SK-N-SH (cell line): Measurements from ENCODE around the gene KCNG3. TPM values are rescaled to one million over a fixed set of nuclear protein-coding genes. Genes with fewer than 3 reads are reported as not detected.

Experiments used
- CTCF ChIA-PET: fragments of 300-600, 350-600 bp; formaldehyde crosslinking; extraction: SDS; loops from one replicate; lab custom pipeline; 2021; lab: Yijun Ruan, JAX
- POLR2A ChIA-PET: fragments of 350-600 bp; sonication (Branson Sonifier 250); formaldehyde crosslinking; extraction: SDS; loops from one replicate; lab custom pipeline; 2020; ENCODE audit warnings: antibody characterized with exemption, inconsistent platforms; lab: Yijun Ruan, JAX
- DNase-seq: peaks from one replicate; pipeline ENCODE4 v3.0.0; 2012
- H2AFZ ChIP-seq: fragments of 200-600 bp; sonication (generic); 2 replicates; pipeline ENCODE4 v1.8.1; 2016; ENCODE audit warnings: antibody characterized with exemption, mild to moderate bottlenecking, low read depth
- H3F3A ChIP-seq: fragments of 200-600 bp; sonication (generic); replicated peaks from 2 replicates; pipeline ENCODE3; 2016; ENCODE audit warnings: antibody characterized with exemption, mild to moderate bottlenecking; ENCODE audit not compliant: insufficient read depth
- H3K27ac ChIP-seq, 2 experiments: fragments of 200-500 bp in 1 of 2; fragments of 200-600 bp in 1 of 2; sonication (Bioruptor generic) in 1 of 2; sonication (generic), shearing (Covaris generic) in 1 of 2; 2 replicates each; pipeline versions ENCODE4 v1.5.1 to v1.6.1; 2014 to 2016; ENCODE audit warnings: low read depth in 2 of 2, inconsistent platforms in 1 of 2, low read length in 1 of 2, mild to moderate bottlenecking in 1 of 2, mixed read lengths in 1 of 2
- H3K27me3 ChIP-seq: fragments of 200-600 bp; sonication (generic), shearing (Covaris generic); 2 replicates; pipeline ENCODE4 v1.6.1; 2016; ENCODE audit warnings: mixed run types; ENCODE audit not compliant: insufficient read depth
- H3K36me3 ChIP-seq, 2 experiments: fragments of 200-500 bp in 1 of 2; fragments of 200-600 bp in 1 of 2; sonication (Bioruptor generic) in 1 of 2; sonication (generic) in 1 of 2; replicated peaks in 1 of 2; 2 replicates each; pipeline versions ENCODE3 to v1.5.1; 2014 to 2016; ENCODE audit warnings: low read length in 1 of 2, mild to moderate bottlenecking in 1 of 2; ENCODE audit not compliant: insufficient read depth in 2 of 2, control insufficient read depth in 1 of 2
- H3K4me1 ChIP-seq, 2 experiments: fragments of 200-500 bp in 1 of 2; fragments of 200-600 bp in 1 of 2; sonication (Bioruptor generic) in 1 of 2; sonication (generic), shearing (Covaris generic) in 1 of 2; 2 replicates each; pipeline versions ENCODE4 v1.5.1 to v1.6.1; 2014 to 2016; ENCODE audit warnings: low read depth in 1 of 2, low read length in 1 of 2, mixed run types in 1 of 2; ENCODE audit not compliant: insufficient read depth in 2 of 2, control insufficient read depth in 1 of 2
- H3K4me2 ChIP-seq: fragments of 200-600 bp; sonication (generic), shearing (Covaris generic); 2 replicates; pipeline ENCODE4 v1.6.1; 2017; ENCODE audit warnings: mixed run types
- H3K4me3 ChIP-seq, 2 experiments: fragments of 200-500 bp in 1 of 2; fragments of 200-600 bp in 1 of 2; sonication (Bioruptor generic) in 1 of 2; sonication (generic), shearing (Covaris generic) in 1 of 2; 2 replicates each; pipeline versions ENCODE4 v1.5.1 to v1.8.1; 2014 to 2016; ENCODE audit warnings: low read depth in 2 of 2, inconsistent platforms in 1 of 2, low read length in 1 of 2, mild to moderate bottlenecking in 1 of 2, mixed read lengths in 1 of 2, moderate library complexity in 1 of 2
- H3K79me2 ChIP-seq: fragments of 200-600 bp; sonication (generic); 2 replicates; pipeline ENCODE4 v1.8.1; 2017; ENCODE audit warnings: mild to moderate bottlenecking; ENCODE audit not compliant: insufficient read depth
- H3K9ac ChIP-seq: fragments of 200-600 bp; sonication (generic); 2 replicates; pipeline ENCODE4 v1.6.1; 2017; ENCODE audit warnings: mixed run types
- H3K9me2 ChIP-seq: fragments of 200-600 bp; sonication (generic); 2 replicates; pipeline ENCODE4 v1.6.1; 2017; ENCODE audit warnings: mixed run types
- H3K9me3 ChIP-seq: fragments of 200-600 bp; sonication (generic); 2 replicates; pipeline ENCODE4 v1.6.1; 2017; ENCODE audit warnings: mixed run types, mild to moderate bottlenecking, moderate library complexity
- H4K20me1 ChIP-seq: fragments of 200-600 bp; sonication (generic); 2 replicates; pipeline ENCODE4 v1.6.1; 2017; ENCODE audit warnings: mild to moderate bottlenecking, mixed run types; ENCODE audit not compliant: insufficient read depth
- ELF1 ChIP-seq: IDR thresholded peaks from 2 replicates; pipeline ENCODE4 v1.4.0; 2012
- EP300 ChIP-seq, 2 experiments: IDR thresholded peaks; 2 replicates each; pipeline versions ENCODE4 v1.4.0 to v1.6.1; 2012; ENCODE audit warnings: borderline replicate concordance in 1 of 2, low read depth in 1 of 2, low read length in 1 of 2
- EZH2phosphoT487 ChIP-seq: fragments of 200-600 bp; sonication (generic); IDR thresholded peaks from 2 replicates; pipeline ENCODE4 v1.6.1; 2017; ENCODE audit warnings: low read depth, mixed run types, mild to moderate bottlenecking, antibody characterized with exemption, moderate library complexity, borderline replicate concordance
- FOSL2 ChIP-seq: IDR thresholded peaks from 2 replicates; pipeline ENCODE4 v1.4.0; 2012; ENCODE audit warnings: low read depth, mild to moderate bottlenecking, moderate library complexity, borderline replicate concordance
- FOXM1 ChIP-seq: IDR thresholded peaks from 2 replicates; pipeline ENCODE4 v1.4.0; 2012; ENCODE audit warnings: low read depth, mild to moderate bottlenecking
- GABPA ChIP-seq: IDR thresholded peaks from 2 replicates; pipeline ENCODE4 v1.4.0; 2012; ENCODE audit warnings: low read depth, mild to moderate bottlenecking
- GATA2 ChIP-seq: sonication (generic); formaldehyde crosslinking; IDR thresholded peaks from 2 replicates; pipeline ENCODE4 v1.5.0; 2020; ENCODE audit warnings: mild to moderate bottlenecking, missing genetic modification reagents
- NFIC ChIP-seq: IDR thresholded peaks from 2 replicates; pipeline ENCODE4 v1.4.0; 2012; ENCODE audit warnings: borderline replicate concordance
- NRF1 ChIP-seq: IDR thresholded peaks from 2 replicates; pipeline ENCODE4 v1.6.1; 2012; ENCODE audit warnings: low read depth, mild to moderate bottlenecking, low read length
- POLR2AphosphoS5 ChIP-seq: IDR thresholded peaks from 2 replicates; pipeline ENCODE4 v1.6.1; 2012; ENCODE audit warnings: low read depth, low read length
- RAD21 ChIP-seq: IDR thresholded peaks from 2 replicates; pipeline ENCODE4 v1.6.1; 2012; ENCODE audit warnings: mild to moderate bottlenecking, low read length
- RCOR1 ChIP-seq: fragments of 150-350 bp; IDR thresholded peaks from 2 replicates; pipeline ENCODE4 v1.6.1; 2017; ENCODE audit warnings: antibody characterized with exemption, low read length
- RFX5 ChIP-seq: IDR thresholded peaks from 2 replicates; pipeline ENCODE4 v1.6.1; 2012; ENCODE audit warnings: mild to moderate bottlenecking, improper control_type of control experiment, low read length
- SIN3A ChIP-seq: IDR thresholded peaks from 2 replicates; pipeline ENCODE4 v1.6.1; 2012; ENCODE audit warnings: low read depth, mild to moderate bottlenecking, low read length, moderate library complexity, borderline replicate concordance
- YY1 ChIP-seq: IDR thresholded peaks from 2 replicates; pipeline ENCODE4 v1.4.0; 2012; ENCODE audit warnings: low read depth, mild to moderate bottlenecking
- WGBS: methylation state at CpG from one replicate; pipeline ENCODE4 v1.1.6; 2017; ENCODE audit warnings: low lambda C conversion rate; 5-methylcytosine and 5-hydroxymethylcytosine counted together
- polyA plus RNA-seq, 3 experiments: library from polyadenylated mRNA; depleted of rRNA; stranded (reverse); fragments of >200 nt; gene quantifications; 2 replicates each; pipeline ENCODE4 v1.2.3, GENCODE V29; 2012
- TF ChIP-seq, protein P1 (sequence below): fragments of 150-350 bp; IDR thresholded peaks from 2 replicates; pipeline ENCODE4 v1.6.1; 2016; ENCODE audit warnings: mild to moderate bottlenecking, low read depth, low read length
- TF ChIP-seq, protein P2 (sequence below): IDR thresholded peaks from 2 replicates; pipeline ENCODE4 v1.6.1; 2012; ENCODE audit warnings: mild to moderate bottlenecking, low read depth, low read length, moderate library complexity
- TF ChIP-seq, protein P3 (sequence below): IDR thresholded peaks from 2 replicates; pipeline ENCODE4 v1.4.0; 2012; ENCODE audit warnings: low read depth
- TF ChIP-seq, protein P4 (sequence below): IDR thresholded peaks from 2 replicates; pipeline ENCODE4; 2012

KCNG3 gene
- polyA plus RNA-seq, 1 of the 3 experiments (the other 2 are of a cell fraction): 0.03 TPM

- TF ChIP-seq FOSL2 (no peak), GABPA (no peak)
These were observed 43.6 kb downstream of the KCNG3 start (continued) for GRCh38 chr2:42450136-42450535.

GRCh38 chr2:42449163-42450087 is 44.4 kb downstream of the KCNG3 start:
- H3K9me3 ChIP-seq: no peaks in the 10 kb centered on the region
- no peaks in the 10 kb centered on the region for H3K27me3 ChIP-seq
- no peaks in the 10 kb centered on the region for H3K79me2 ChIP-seq
- no peak overlapping the region for H3K27ac ChIP-seq
- no peak for DNase-seq
- no peak overlapping the region for H3K4me2 ChIP-seq
- 92% methylated on average over 8 of the region's 8 CpGs for WGBS
- POLR2A ChIA-PET: no interaction called here
- no peaks in the 10 kb centered on the region for H3K36me3 ChIP-seq
- TF ChIP-seq YY1 (no peak), NFIC (no peak), EZH2phosphoT487 (no peak), POLR2AphosphoS5 (no peak), FOXM1 (no peak), RAD21 (no peak), ELF1 (no peak), GATA2 (CRISPR knock-in tag) (no peak), RFX5 (no peak), EP300 (IDR thresholded peaks at IDR 0.05; ENCODE audit: borderline replicate concordance in 1 of 2, low read depth in 1 of 2, low read length in 1 of 2) (no peak), SIN3A (no peak), RCOR1 (no peak), NRF1 (no peak)
- TF ChIP-seq, protein P1, sequence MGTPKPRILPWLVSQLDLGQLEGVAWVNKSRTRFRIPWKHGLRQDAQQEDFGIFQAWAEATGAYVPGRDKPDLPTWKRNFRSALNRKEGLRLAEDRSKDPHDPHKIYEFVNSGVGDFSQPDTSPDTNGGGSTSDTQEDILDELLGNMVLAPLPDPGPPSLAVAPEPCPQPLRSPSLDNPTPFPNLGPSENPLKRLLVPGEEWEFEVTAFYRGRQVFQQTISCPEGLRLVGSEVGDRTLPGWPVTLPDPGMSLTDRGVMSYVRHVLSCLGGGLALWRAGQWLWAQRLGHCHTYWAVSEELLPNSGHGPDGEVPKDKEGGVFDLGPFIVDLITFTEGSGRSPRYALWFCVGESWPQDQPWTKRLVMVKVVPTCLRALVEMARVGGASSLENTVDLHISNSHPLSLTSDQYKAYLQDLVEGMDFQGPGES: no peak
- TF ChIP-seq, protein P2, sequence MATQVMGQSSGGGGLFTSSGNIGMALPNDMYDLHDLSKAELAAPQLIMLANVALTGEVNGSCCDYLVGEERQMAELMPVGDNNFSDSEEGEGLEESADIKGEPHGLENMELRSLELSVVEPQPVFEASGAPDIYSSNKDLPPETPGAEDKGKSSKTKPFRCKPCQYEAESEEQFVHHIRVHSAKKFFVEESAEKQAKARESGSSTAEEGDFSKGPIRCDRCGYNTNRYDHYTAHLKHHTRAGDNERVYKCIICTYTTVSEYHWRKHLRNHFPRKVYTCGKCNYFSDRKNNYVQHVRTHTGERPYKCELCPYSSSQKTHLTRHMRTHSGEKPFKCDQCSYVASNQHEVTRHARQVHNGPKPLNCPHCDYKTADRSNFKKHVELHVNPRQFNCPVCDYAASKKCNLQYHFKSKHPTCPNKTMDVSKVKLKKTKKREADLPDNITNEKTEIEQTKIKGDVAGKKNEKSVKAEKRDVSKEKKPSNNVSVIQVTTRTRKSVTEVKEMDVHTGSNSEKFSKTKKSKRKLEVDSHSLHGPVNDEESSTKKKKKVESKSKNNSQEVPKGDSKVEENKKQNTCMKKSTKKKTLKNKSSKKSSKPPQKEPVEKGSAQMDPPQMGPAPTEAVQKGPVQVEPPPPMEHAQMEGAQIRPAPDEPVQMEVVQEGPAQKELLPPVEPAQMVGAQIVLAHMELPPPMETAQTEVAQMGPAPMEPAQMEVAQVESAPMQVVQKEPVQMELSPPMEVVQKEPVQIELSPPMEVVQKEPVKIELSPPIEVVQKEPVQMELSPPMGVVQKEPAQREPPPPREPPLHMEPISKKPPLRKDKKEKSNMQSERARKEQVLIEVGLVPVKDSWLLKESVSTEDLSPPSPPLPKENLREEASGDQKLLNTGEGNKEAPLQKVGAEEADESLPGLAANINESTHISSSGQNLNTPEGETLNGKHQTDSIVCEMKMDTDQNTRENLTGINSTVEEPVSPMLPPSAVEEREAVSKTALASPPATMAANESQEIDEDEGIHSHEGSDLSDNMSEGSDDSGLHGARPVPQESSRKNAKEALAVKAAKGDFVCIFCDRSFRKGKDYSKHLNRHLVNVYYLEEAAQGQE: no peak
- TF ChIP-seq, protein P3, sequence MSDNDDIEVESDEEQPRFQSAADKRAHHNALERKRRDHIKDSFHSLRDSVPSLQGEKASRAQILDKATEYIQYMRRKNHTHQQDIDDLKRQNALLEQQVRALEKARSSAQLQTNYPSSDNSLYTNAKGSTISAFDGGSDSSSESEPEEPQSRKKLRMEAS: no peak
- TF ChIP-seq, protein P4, sequence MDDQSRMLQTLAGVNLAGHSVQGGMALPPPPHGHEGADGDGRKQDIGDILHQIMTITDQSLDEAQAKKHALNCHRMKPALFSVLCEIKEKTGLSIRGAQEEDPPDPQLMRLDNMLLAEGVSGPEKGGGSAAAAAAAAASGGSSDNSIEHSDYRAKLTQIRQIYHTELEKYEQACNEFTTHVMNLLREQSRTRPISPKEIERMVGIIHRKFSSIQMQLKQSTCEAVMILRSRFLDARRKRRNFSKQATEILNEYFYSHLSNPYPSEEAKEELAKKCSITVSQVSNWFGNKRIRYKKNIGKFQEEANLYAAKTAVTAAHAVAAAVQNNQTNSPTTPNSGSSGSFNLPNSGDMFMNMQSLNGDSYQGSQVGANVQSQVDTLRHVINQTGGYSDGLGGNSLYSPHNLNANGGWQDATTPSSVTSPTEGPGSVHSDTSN: no peak
- TF ChIP-seq, all 33 proteins: peak for 0
- H3F3A ChIP-seq: no peaks in the 10 kb centered on the region
- H3K4me1 ChIP-seq: no peaks in the 10 kb centered on the region
- CTCF ChIA-PET: interaction anchor here (1.0 to 1.1 kb wide), 2 partner anchors 15 to 213 kb away, joined by 3 to 4 read pairs; no protein-coding TSS in a partner anchor
- no peak overlapping the region for H3K9ac ChIP-seq
- H3K9me2 ChIP-seq: no peaks in the 10 kb centered on the region
- H4K20me1 ChIP-seq: no peaks in the 10 kb centered on the region
- no peak overlapping the region for H3K4me3 ChIP-seq
- no peak overlapping the region for H2AFZ ChIP-seq
